Measurements from ENCODE around the gene KCNIP2.

KCNIP2 gene

GRCh38 chr10:101841826-101842225 is 1.8 kb downstream of the KCNIP2 start:
- Mint-ChIP-seq H3K4me3 (no peak overlapping the region), H3K9me3 (no peaks in the 10 kb centered on the region), H3K27ac (ENCODE audit: low read depth) (no peak overlapping the region), H3K36me3 (ENCODE audit: insufficient read depth) (peaks cover 5% of the 10 kb centered on the region), H3K27me3 (no peaks in the 10 kb centered on the region), H3K4me1 (peaks cover 46% of the 10 kb centered on the region)
- no peak for ATAC-seq (replicated peaks; ENCODE audit: extremely low read depth, poor library complexity, severe bottlenecking)
- DNase-seq (ENCODE audit: low spot score in 2 of 2): no peak

GRCh38 chr10:101840741-101841453 is 2.7 kb downstream of the KCNIP2 start:
- H3K27me3 Mint-ChIP-seq: no peaks in the 10 kb centered on the region
- peak overlapping the region; percentile 73 for H3K27ac Mint-ChIP-seq (ENCODE audit: low read depth)
- ATAC-seq (replicated peaks; ENCODE audit: extremely low read depth, poor library complexity, severe bottlenecking): peak; percentile 50
- peak overlapping the region; percentile 87 for H3K4me3 Mint-ChIP-seq
- no peaks in the 10 kb centered on the region for H3K9me3 Mint-ChIP-seq
- H3K36me3 Mint-ChIP-seq (ENCODE audit: insufficient read depth): peaks cover 5% of the 10 kb centered on the region
- peak; percentile 52 to 66 for DNase-seq (ENCODE audit: low spot score in 2 of 2)
- peaks cover 48% of the 10 kb centered on the region for H3K4me1 Mint-ChIP-seq

- DNase-seq (ENCODE audit: low spot score in 2 of 2) (no peak), ATAC-seq (replicated peaks; ENCODE audit: extremely low read depth, poor library complexity, severe bottlenecking) (peak; percentile 14)
- Mint-ChIP-seq H3K4me3 (peak overlapping the region; percentile 87), H3K4me1 (peaks cover 52% of the 10 kb centered on the region), H3K27me3 (no peaks in the 10 kb centered on the region), H3K9me3 (no peaks in the 10 kb centered on the region), H3K36me3 (ENCODE audit: insufficient read depth) (peaks cover 5% of the 10 kb centered on the region), H3K27ac (ENCODE audit: low read depth) (peak overlapping the region; percentile 73)
These were observed 3.4 kb downstream of the KCNIP2 start for GRCh38 chr10:101840102-101840684.

- Mint-ChIP-seq H3K27me3 (no peaks in the 10 kb centered on the region), H3K36me3 (ENCODE audit: insufficient read depth) (peaks cover 6% of the 10 kb centered on the region), H3K4me3 (peak overlapping the region; percentile 87), H3K27ac (ENCODE audit: low read depth) (no peak overlapping the region), H3K9me3 (no peaks in the 10 kb centered on the region), H3K4me1 (peaks cover 59% of the 10 kb centered on the region)
- DNase-seq (ENCODE audit: low spot score in 2 of 2) (peak; percentile 34 to 49), ATAC-seq (replicated peaks; ENCODE audit: extremely low read depth, poor library complexity, severe bottlenecking) (peak; percentile 41)
These were observed 4.1 kb downstream of the KCNIP2 start for GRCh38 chr10:101839416-101840063.

- H3K36me3 Mint-ChIP-seq (ENCODE audit: insufficient read depth): peaks cover 6% of the 10 kb centered on the region
- H3K4me3 Mint-ChIP-seq: peak overlapping the region; percentile 87
- no peak for ATAC-seq (replicated peaks; ENCODE audit: extremely low read depth, poor library complexity, severe bottlenecking)
- no peak for DNase-seq (ENCODE audit: low spot score in 2 of 2)
- no peaks in the 10 kb centered on the region for H3K27me3 Mint-ChIP-seq
- no peak overlapping the region for H3K27ac Mint-ChIP-seq (ENCODE audit: low read depth)
- peaks cover 57% of the 10 kb centered on the region for H3K4me1 Mint-ChIP-seq
- H3K9me3 Mint-ChIP-seq: no peaks in the 10 kb centered on the region
These were observed 4.6 kb downstream of the KCNIP2 start for GRCh38 chr10:101839002-101839401.

GRCh38 chr10:101838416-101838970 is 5.1 kb downstream of the KCNIP2 start:
- ATAC-seq (replicated peaks; ENCODE audit: extremely low read depth, poor library complexity, severe bottlenecking) (no peak), DNase-seq (ENCODE audit: low spot score in 2 of 2) (no peak)
- Mint-ChIP-seq H3K4me1 (peaks cover 61% of the 10 kb centered on the region), H3K9me3 (no peaks in the 10 kb centered on the region), H3K36me3 (ENCODE audit: insufficient read depth) (peaks cover 5% of the 10 kb centered on the region), H3K4me3 (peak overlapping the region; percentile 87), H3K27ac (ENCODE audit: low read depth) (no peak overlapping the region), H3K27me3 (no peaks in the 10 kb centered on the region)

GRCh38 chr10:101837748-101838147 is 5.9 kb downstream of the KCNIP2 start:
- H3K9me3 Mint-ChIP-seq: no peaks in the 10 kb centered on the region
- H3K27me3 Mint-ChIP-seq: no peaks in the 10 kb centered on the region
- ATAC-seq (replicated peaks; ENCODE audit: extremely low read depth, poor library complexity, severe bottlenecking): no peak
- no peak overlapping the region for H3K4me3 Mint-ChIP-seq
- H3K4me1 Mint-ChIP-seq: peaks cover 63% of the 10 kb centered on the region
- no peak for DNase-seq (ENCODE audit: low spot score in 2 of 2)
- H3K27ac Mint-ChIP-seq (ENCODE audit: low read depth): no peak overlapping the region
- H3K36me3 Mint-ChIP-seq (ENCODE audit: insufficient read depth): peaks cover 1% of the 10 kb centered on the region

GRCh38 chr10:101835362-101835761 is 8.2 kb downstream of the KCNIP2 start:
- ATAC-seq (replicated peaks; ENCODE audit: extremely low read depth, poor library complexity, severe bottlenecking): no peak

GRCh38 chr10:101834341-101834740 is 9.3 kb downstream of the KCNIP2 start:
- H3K36me3 Mint-ChIP-seq (ENCODE audit: insufficient read depth): peaks cover 13% of the 10 kb centered on the region

More at GRCh38 chr10:101835362-101835761, 8.2 kb downstream of the KCNIP2 start:
- Mint-ChIP-seq H3K4me3 (no peak overlapping the region), H3K9me3 (no peaks in the 10 kb centered on the region), H3K36me3 (ENCODE audit: insufficient read depth) (peaks cover 10% of the 10 kb centered on the region), H3K27ac (ENCODE audit: low read depth) (no peak overlapping the region), H3K4me1 (peaks cover 63% of the 10 kb centered on the region), H3K27me3 (no peaks in the 10 kb centered on the region)
- DNase-seq (ENCODE audit: low spot score in 2 of 2): no peak

GRCh38 chr10:101833466-101833865 is 10.1 kb downstream of the KCNIP2 start:
- Mint-ChIP-seq H3K4me1 (peaks cover 56% of the 10 kb centered on the region), H3K27me3 (no peaks in the 10 kb centered on the region), H3K4me3 (no peak overlapping the region), H3K36me3 (ENCODE audit: insufficient read depth) (peaks cover 13% of the 10 kb centered on the region), H3K27ac (ENCODE audit: low read depth) (peak overlapping the region; percentile 64), H3K9me3 (no peaks in the 10 kb centered on the region)
- no peak for DNase-seq (ENCODE audit: low spot score in 2 of 2)
- no peak for ATAC-seq (replicated peaks; ENCODE audit: extremely low read depth, poor library complexity, severe bottlenecking)

More at GRCh38 chr10:101834341-101834740, 9.3 kb downstream of the KCNIP2 start:
- H3K4me1 Mint-ChIP-seq: peaks cover 63% of the 10 kb centered on the region
- peak overlapping the region; percentile 0 for H3K4me3 Mint-ChIP-seq
- ATAC-seq (replicated peaks; ENCODE audit: extremely low read depth, poor library complexity, severe bottlenecking) (no peak), DNase-seq (ENCODE audit: low spot score in 2 of 2) (no peak)
- no peaks in the 10 kb centered on the region for H3K27me3 Mint-ChIP-seq
- peak overlapping the region; percentile 64 for H3K27ac Mint-ChIP-seq (ENCODE audit: low read depth)
- no peaks in the 10 kb centered on the region for H3K9me3 Mint-ChIP-seq

- Mint-ChIP-seq H3K4me3 (no peak overlapping the region), H3K36me3 (ENCODE audit: insufficient read depth) (peaks cover 13% of the 10 kb centered on the region), H3K4me1 (peaks cover 56% of the 10 kb centered on the region), H3K27ac (ENCODE audit: low read depth) (no peak overlapping the region), H3K27me3 (no peaks in the 10 kb centered on the region), H3K9me3 (no peaks in the 10 kb centered on the region)
- DNase-seq (ENCODE audit: low spot score in 2 of 2): no peak
- ATAC-seq (replicated peaks; ENCODE audit: extremely low read depth, poor library complexity, severe bottlenecking): no peak
These were observed 11.3 kb downstream of the KCNIP2 start for GRCh38 chr10:101832325-101832771.

GRCh38 chr10:101831169-101831811 is 12.3 kb downstream of the KCNIP2 start:
- peaks cover 13% of the 10 kb centered on the region for H3K36me3 Mint-ChIP-seq (ENCODE audit: insufficient read depth)
- no peaks in the 10 kb centered on the region for H3K27me3 Mint-ChIP-seq
- ATAC-seq (replicated peaks; ENCODE audit: extremely low read depth, poor library complexity, severe bottlenecking): no peak
- H3K27ac Mint-ChIP-seq (ENCODE audit: low read depth): peak overlapping the region; percentile 94
- no peak for DNase-seq (ENCODE audit: low spot score in 2 of 2)
- no peaks in the 10 kb centered on the region for H3K9me3 Mint-ChIP-seq
- H3K4me3 Mint-ChIP-seq: peak overlapping the region; percentile 88
- H3K4me1 Mint-ChIP-seq: peaks cover 56% of the 10 kb centered on the region

Data from central memory CD8-positive, alpha-beta T cell (primary cell).